Activated T-cell treated with anti-CD3 and anti-CD28 coated beads, Interleukin-2, amount 50 U/mL, for 24 hours (primary cell): ENCODE measurements around the gene PAPPA2.

Source experiments
- DNase-seq: peaks from one replicate; pipeline ENCODE4 v3.0.0-alpha.2; 2020
- H3K27ac Mint-ChIP-seq: 2 replicates; pipeline ENCODE4 v1.8.0; 2020; ENCODE audit warnings: mild to moderate bottlenecking, mixed read lengths
- H3K27me3 Mint-ChIP-seq: 2 replicates; pipeline ENCODE4 v1.8.0; 2020; ENCODE audit warnings: mixed read lengths
- H3K36me3 Mint-ChIP-seq: 2 replicates; pipeline ENCODE4 v1.8.0; 2020; ENCODE audit warnings: low read depth, mixed read lengths
- H3K4me1 Mint-ChIP-seq: 2 replicates; pipeline ENCODE4 v1.8.0; 2020; ENCODE audit warnings: low read depth, mixed read lengths
- H3K4me3 Mint-ChIP-seq: 2 replicates; pipeline ENCODE4 v1.8.0; 2020; ENCODE audit warnings: mild to moderate bottlenecking, moderate library complexity, mixed read lengths
- H3K9me3 Mint-ChIP-seq: 2 replicates; pipeline ENCODE4 v1.8.0; 2020; ENCODE audit warnings: mixed read lengths

The PAPPA2 gene

DNA sequence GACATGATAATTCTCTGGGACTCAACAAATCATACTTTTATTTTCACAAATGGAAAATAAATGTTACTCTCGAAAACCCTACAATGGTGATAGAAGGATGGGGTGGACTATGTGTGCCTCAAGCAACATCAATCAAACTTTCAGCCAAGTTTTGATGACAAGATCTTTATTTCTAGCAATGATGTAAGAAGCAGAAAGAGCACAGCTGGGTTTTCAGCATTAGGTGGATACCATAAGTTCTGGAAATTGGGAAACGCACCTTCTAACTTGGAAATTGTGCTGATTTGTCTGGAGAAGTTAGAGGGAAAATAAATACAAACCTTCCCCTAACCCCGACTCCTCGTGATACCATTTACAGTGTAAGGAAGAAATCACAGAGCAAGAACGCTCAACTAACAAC is 320.3 kb downstream of the PAPPA2 start:
- no peak for DNase-seq
- Mint-ChIP-seq H3K9me3 (no peaks in the 10 kb centered on the region), H3K27me3 (no peaks in the 10 kb centered on the region), H3K4me3 (no peak overlapping the region), H3K36me3 (no peaks in the 10 kb centered on the region), H3K27ac (no peak overlapping the region), H3K4me1 (no peaks in the 10 kb centered on the region)

DNA sequence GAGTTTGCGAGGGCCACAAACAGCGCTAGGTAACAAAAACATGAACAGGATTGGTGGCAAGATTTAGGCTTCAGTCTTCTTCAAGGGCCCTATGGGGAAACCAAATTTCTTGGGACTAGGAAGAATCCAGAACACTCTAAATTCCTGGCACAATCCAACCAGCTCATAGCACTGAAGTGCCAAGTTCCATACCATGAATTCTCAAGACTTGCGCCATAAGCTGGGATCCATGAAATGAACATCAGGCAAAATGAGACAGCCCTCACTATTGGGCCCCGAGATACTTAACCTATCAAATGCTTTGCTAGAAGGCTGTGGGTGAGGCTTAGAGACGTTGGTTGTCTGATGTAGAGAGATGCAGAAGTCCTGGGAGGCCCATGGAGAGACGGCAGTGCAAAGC is 322.1 kb downstream of the PAPPA2 start:
- Mint-ChIP-seq H3K4me3 (no peak overlapping the region), H3K27me3 (no peaks in the 10 kb centered on the region), H3K36me3 (no peaks in the 10 kb centered on the region), H3K9me3 (no peaks in the 10 kb centered on the region), H3K27ac (no peak overlapping the region), H3K4me1 (no peaks in the 10 kb centered on the region)
- no peak for DNase-seq

GRCh38 chr1:176785791-176786190 is 322.8 kb downstream of the PAPPA2 start:
- Mint-ChIP-seq H3K27ac (no peak overlapping the region), H3K36me3 (no peaks in the 10 kb centered on the region), H3K4me3 (no peak overlapping the region), H3K9me3 (no peaks in the 10 kb centered on the region), H3K27me3 (no peaks in the 10 kb centered on the region), H3K4me1 (no peaks in the 10 kb centered on the region)
- no peak for DNase-seq

DNA sequence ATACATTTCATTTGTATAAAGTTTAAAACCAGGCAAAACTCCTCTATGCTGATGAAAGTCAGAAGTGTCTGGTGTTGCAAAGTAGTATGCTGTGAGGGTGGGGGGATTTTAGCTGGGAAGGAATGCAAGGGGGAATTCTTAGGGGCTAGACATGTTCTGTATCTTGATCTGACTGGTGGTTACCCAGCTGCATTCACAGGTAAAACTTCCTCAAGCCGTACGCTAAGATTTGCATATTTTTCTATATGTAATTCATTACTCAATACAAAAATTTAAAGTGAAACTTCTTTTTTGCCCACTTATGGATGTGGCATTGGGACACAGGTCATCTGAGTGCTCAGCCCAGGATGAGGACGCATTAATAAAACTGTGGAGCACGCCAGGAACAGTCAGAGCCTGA is 323.3 kb downstream of the PAPPA2 start:
- Mint-ChIP-seq H3K27me3 (no peaks in the 10 kb centered on the region), H3K27ac (no peak overlapping the region)

GRCh38 chr1:176789571-176790090 is 326.7 kb downstream of the PAPPA2 start:
- Mint-ChIP-seq H3K27ac (no peak overlapping the region), H3K9me3 (no peaks in the 10 kb centered on the region), H3K4me1 (no peaks in the 10 kb centered on the region), H3K36me3 (no peaks in the 10 kb centered on the region), H3K27me3 (no peaks in the 10 kb centered on the region), H3K4me3 (no peak overlapping the region)
- DNase-seq, result no peak

More for the DNA sequence above, 323.3 kb downstream of the PAPPA2 start:
- DNase-seq, result no peak
- Mint-ChIP-seq H3K4me3 (no peak overlapping the region), H3K4me1 (no peaks in the 10 kb centered on the region), H3K36me3 (no peaks in the 10 kb centered on the region), H3K9me3 (no peaks in the 10 kb centered on the region)

GRCh38 chr1:176790786-176791185 is 327.8 kb downstream of the PAPPA2 start:
- H3K4me1 Mint-ChIP-seq, result no peaks in the 10 kb centered on the region
- no peaks in the 10 kb centered on the region for H3K27me3 Mint-ChIP-seq
- no peak overlapping the region for H3K27ac Mint-ChIP-seq

DNA sequence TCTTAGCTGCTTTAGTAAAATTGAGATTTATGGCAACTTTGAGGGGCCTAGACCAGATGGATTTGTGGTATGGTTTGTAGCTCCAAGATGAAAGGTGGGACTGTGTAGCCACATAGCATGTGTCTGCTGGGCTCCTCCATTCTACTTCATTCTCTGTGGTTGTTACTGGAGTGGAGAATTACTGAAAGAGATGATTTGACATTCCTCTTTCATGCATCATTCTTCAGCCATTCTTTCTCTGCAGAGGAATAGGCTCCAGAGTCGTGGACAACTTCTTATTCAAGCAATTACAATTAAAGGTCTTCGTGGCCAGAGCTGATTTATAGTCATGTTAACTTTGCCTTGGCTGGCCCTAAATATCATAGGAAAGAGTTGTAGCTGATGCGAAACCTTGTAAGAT is 328.9 kb downstream of the PAPPA2 start:
- Mint-ChIP-seq H3K4me1 (no peaks in the 10 kb centered on the region), H3K4me3 (no peak overlapping the region), H3K9me3 (no peaks in the 10 kb centered on the region), H3K36me3 (no peaks in the 10 kb centered on the region), H3K27ac (no peak overlapping the region), H3K27me3 (no peaks in the 10 kb centered on the region)
- DNase-seq, result no peak

More at GRCh38 chr1:176790786-176791185, 327.8 kb downstream of the PAPPA2 start:
- H3K4me3 Mint-ChIP-seq, result no peak overlapping the region
- DNase-seq, result no peak
- H3K36me3 Mint-ChIP-seq, result no peaks in the 10 kb centered on the region
- no peaks in the 10 kb centered on the region for H3K9me3 Mint-ChIP-seq

DNA sequence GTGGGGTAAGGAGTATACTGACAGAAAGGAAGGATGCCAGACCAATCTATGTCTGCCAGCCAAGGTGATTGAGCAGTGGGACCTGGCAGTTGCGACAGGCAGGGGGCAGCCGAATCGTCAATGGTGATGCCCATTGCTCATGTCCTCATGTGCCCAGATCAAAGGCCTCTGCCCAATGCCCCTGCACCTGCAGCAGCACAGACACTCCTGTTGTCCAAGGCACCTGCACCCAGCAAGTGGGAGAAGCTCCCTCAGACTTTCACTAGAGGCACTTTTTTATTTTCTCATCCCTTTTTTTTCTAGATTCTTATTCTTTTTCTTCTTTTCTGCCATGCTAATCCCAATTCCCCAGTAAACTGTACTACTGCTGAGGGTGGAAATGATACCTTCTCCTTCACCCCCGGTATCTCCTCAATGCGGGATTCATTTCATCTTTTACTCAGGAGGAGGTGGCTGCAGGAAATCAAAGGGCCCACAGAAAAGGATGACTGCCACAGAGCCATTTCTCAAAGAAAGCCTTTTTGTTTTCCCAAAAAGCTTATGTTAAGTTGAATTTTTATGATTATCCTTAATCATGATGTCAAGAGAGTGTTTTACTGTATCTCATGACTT is 332.0 kb downstream of the PAPPA2 start:
- no peak overlapping the region for H3K4me3 Mint-ChIP-seq
- H3K9me3 Mint-ChIP-seq, result no peaks in the 10 kb centered on the region
- no peaks in the 10 kb centered on the region for H3K36me3 Mint-ChIP-seq
- no peak overlapping the region for H3K27ac Mint-ChIP-seq
- DNase-seq, result no peak
- H3K4me1 Mint-ChIP-seq, result no peaks in the 10 kb centered on the region
- H3K27me3 Mint-ChIP-seq, result no peaks in the 10 kb centered on the region

- Mint-ChIP-seq H3K27ac (no peak overlapping the region), H3K9me3 (no peaks in the 10 kb centered on the region), H3K36me3 (no peaks in the 10 kb centered on the region), H3K4me3 (no peak overlapping the region), H3K4me1 (no peaks in the 10 kb centered on the region), H3K27me3 (no peaks in the 10 kb centered on the region)
- no peak for DNase-seq
Measured at GRCh38 chr1:176795929-176796328, 333.0 kb downstream of the PAPPA2 start.

GRCh38 chr1:176796583-176796982 is 333.6 kb downstream of the PAPPA2 start:
- no peak for DNase-seq
- Mint-ChIP-seq H3K27me3 (no peaks in the 10 kb centered on the region), H3K27ac (no peak overlapping the region), H3K4me3 (no peak overlapping the region), H3K9me3 (no peaks in the 10 kb centered on the region), H3K4me1 (no peaks in the 10 kb centered on the region), H3K36me3 (no peaks in the 10 kb centered on the region)

DNA sequence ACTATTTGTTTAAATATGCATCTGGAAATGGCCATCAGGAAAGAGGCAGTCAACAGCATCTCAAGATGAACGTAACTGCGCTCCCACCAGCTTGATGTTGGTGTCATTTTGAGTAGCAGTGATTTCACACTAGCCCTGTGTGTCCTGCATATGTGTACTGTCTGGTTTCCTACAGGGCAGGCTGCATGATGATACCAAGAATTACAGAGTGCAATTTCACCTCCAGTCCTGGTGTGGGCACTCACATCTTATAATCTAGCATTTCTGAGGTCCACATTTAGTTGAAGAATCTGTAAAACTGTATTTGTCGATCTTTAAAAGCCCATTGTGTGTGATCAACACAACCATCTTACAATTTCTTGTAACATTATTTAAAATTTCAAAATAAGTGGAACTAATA is 336.4 kb downstream of the PAPPA2 start:
- DNase-seq, result no peak
- Mint-ChIP-seq H3K27me3 (no peaks in the 10 kb centered on the region), H3K4me1 (no peaks in the 10 kb centered on the region), H3K36me3 (no peaks in the 10 kb centered on the region), H3K27ac (no peak overlapping the region), H3K4me3 (no peak overlapping the region), H3K9me3 (no peaks in the 10 kb centered on the region)

DNA sequence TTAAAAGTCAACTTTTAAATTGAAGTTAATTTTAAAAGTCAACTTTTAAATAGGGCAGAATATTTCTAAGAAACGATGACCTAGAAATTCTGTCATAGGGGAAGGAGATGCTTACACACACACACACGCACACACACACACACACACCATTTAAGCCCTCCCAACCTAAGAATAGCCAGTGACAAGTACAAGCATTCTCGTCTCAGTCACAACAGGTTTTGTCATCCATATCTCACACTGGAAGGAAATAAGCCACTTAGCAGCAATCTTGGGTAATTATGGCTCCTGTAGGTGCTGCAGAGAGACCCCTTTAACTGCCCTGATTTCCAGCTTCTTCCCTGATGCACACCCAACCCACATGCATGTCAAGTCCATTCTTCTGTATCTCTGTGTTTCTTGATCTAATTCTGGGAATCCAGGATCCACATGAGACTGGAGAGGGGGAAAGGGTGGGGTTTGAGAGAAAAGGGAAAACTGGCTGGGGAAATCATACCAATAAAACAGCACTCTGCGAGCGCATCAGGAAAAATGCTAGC is 338.1 kb downstream of the PAPPA2 start:
- no peaks in the 10 kb centered on the region for H3K36me3 Mint-ChIP-seq
- H3K4me1 Mint-ChIP-seq, result no peaks in the 10 kb centered on the region
- no peak for DNase-seq
- H3K9me3 Mint-ChIP-seq, result no peaks in the 10 kb centered on the region
- H3K27me3 Mint-ChIP-seq, result no peaks in the 10 kb centered on the region
- no peak overlapping the region for H3K27ac Mint-ChIP-seq
- no peak overlapping the region for H3K4me3 Mint-ChIP-seq

- H3K36me3 Mint-ChIP-seq, result no peaks in the 10 kb centered on the region
- no peak for DNase-seq
- H3K4me3 Mint-ChIP-seq, result no peak overlapping the region
- H3K4me1 Mint-ChIP-seq, result no peaks in the 10 kb centered on the region
- H3K27me3 Mint-ChIP-seq, result no peaks in the 10 kb centered on the region
- H3K27ac Mint-ChIP-seq, result no peak overlapping the region
- no peaks in the 10 kb centered on the region for H3K9me3 Mint-ChIP-seq
Measured at GRCh38 chr1:176801514-176802020, 338.6 kb downstream of the PAPPA2 start.

GRCh38 chr1:176802316-176802715 is 339.3 kb downstream of the PAPPA2 start:
- DNase-seq, result no peak
- Mint-ChIP-seq H3K4me3 (no peak overlapping the region), H3K27ac (no peak overlapping the region), H3K9me3 (no peaks in the 10 kb centered on the region), H3K4me1 (no peaks in the 10 kb centered on the region), H3K36me3 (no peaks in the 10 kb centered on the region), H3K27me3 (no peaks in the 10 kb centered on the region)

- DNase-seq, result no peak
- no peaks in the 10 kb centered on the region for H3K9me3 Mint-ChIP-seq
Measured at GRCh38 chr1:176803042-176803441, 340.1 kb downstream of the PAPPA2 start.

More at GRCh38 chr1:176803042-176803441, 340.1 kb downstream of the PAPPA2 start:
- H3K27ac Mint-ChIP-seq, result no peak overlapping the region
- H3K4me3 Mint-ChIP-seq, result no peak overlapping the region
- no peaks in the 10 kb centered on the region for H3K36me3 Mint-ChIP-seq
- no peaks in the 10 kb centered on the region for H3K4me1 Mint-ChIP-seq
- no peaks in the 10 kb centered on the region for H3K27me3 Mint-ChIP-seq
